Measurements from ENCODE around the gene ZNF614. TPM values are rescaled to one million over a fixed set of nuclear protein-coding genes. Genes with fewer than 3 reads are reported as not detected.

The ZNF614 gene
- total RNA-seq, 1 experiment from 2014 or later, result 4.1 TPM

DNA sequence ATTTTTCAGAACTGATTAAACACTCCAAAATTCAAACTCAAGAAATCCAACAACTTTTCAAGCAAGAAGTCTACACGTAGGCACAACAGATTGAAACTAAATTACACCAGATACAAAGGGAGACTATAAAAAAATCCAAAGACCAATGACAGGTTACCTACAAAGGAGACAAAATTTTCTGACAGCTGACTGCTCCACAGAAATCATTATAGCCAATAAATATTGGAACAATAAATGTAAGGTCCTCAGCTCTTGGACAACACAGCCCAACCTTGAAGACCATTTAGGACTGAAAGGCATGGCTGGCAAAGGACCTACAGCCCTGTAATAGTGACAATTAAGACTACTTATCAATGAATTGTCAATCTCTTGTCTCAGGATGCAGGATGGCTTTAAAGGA is 57.5 kb downstream of the ZNF614 start:
- Histone ChIP-seq H3K27me3 (ENCODE audit: control insufficient read depth, insufficient read depth, low read length) (no peaks in the 10 kb centered on the region), H3K4me1 (ENCODE audit: control insufficient read depth, insufficient read depth, low read length) (no peaks in the 10 kb centered on the region), H3K9me3 (ENCODE audit: control insufficient read depth, insufficient read depth, low read depth, low read length) (peaks cover 46% of the 10 kb centered on the region), H3K36me3 (ENCODE audit: control insufficient read depth, insufficient read depth, low read length) (peaks cover 4% of the 10 kb centered on the region), H3K4me3 (ENCODE audit: low read depth in 2 of 2, low read length in 2 of 2) (no peak overlapping the region), H3K27ac (ENCODE audit: low read length) (no peak overlapping the region)
- TF ChIP-seq TCF7L2 (IDR thresholded peaks at IDR 0.05; ENCODE audit: low read depth, low read length), result no peak
- no peak for TF ChIP-seq SIN3A (IDR thresholded peaks at IDR 0.05; ENCODE audit: borderline replicate concordance, insufficient read depth, low read depth, low read length)
- TF ChIP-seq, protein P1, sequence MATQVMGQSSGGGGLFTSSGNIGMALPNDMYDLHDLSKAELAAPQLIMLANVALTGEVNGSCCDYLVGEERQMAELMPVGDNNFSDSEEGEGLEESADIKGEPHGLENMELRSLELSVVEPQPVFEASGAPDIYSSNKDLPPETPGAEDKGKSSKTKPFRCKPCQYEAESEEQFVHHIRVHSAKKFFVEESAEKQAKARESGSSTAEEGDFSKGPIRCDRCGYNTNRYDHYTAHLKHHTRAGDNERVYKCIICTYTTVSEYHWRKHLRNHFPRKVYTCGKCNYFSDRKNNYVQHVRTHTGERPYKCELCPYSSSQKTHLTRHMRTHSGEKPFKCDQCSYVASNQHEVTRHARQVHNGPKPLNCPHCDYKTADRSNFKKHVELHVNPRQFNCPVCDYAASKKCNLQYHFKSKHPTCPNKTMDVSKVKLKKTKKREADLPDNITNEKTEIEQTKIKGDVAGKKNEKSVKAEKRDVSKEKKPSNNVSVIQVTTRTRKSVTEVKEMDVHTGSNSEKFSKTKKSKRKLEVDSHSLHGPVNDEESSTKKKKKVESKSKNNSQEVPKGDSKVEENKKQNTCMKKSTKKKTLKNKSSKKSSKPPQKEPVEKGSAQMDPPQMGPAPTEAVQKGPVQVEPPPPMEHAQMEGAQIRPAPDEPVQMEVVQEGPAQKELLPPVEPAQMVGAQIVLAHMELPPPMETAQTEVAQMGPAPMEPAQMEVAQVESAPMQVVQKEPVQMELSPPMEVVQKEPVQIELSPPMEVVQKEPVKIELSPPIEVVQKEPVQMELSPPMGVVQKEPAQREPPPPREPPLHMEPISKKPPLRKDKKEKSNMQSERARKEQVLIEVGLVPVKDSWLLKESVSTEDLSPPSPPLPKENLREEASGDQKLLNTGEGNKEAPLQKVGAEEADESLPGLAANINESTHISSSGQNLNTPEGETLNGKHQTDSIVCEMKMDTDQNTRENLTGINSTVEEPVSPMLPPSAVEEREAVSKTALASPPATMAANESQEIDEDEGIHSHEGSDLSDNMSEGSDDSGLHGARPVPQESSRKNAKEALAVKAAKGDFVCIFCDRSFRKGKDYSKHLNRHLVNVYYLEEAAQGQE (IDR thresholded peaks at IDR 0.05; ENCODE audit: insufficient read depth in 1 of 2, low read depth in 2 of 2, low read length in 1 of 2), result no peak
- no peak for TF ChIP-seq POLR2AphosphoS5 (IDR thresholded peaks at IDR 0.05; ENCODE audit: low read depth, low read length)
- TF ChIP-seq, protein P2, sequence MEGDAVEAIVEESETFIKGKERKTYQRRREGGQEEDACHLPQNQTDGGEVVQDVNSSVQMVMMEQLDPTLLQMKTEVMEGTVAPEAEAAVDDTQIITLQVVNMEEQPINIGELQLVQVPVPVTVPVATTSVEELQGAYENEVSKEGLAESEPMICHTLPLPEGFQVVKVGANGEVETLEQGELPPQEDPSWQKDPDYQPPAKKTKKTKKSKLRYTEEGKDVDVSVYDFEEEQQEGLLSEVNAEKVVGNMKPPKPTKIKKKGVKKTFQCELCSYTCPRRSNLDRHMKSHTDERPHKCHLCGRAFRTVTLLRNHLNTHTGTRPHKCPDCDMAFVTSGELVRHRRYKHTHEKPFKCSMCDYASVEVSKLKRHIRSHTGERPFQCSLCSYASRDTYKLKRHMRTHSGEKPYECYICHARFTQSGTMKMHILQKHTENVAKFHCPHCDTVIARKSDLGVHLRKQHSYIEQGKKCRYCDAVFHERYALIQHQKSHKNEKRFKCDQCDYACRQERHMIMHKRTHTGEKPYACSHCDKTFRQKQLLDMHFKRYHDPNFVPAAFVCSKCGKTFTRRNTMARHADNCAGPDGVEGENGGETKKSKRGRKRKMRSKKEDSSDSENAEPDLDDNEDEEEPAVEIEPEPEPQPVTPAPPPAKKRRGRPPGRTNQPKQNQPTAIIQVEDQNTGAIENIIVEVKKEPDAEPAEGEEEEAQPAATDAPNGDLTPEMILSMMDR (IDR thresholded peaks at IDR 0.05), result no peak
- ChIA-PET CTCF (no interaction called here), POLR2A (no interaction called here)
- no peak for ATAC-seq
- no peak for DNase-seq (ENCODE audit: low read depth, low spot score)
- in situ Hi-C loops (cut with HindIII; ENCODE audit: low pct_unique_long_range_greater_than_20kb, low sequenced_read_pairs), result no loop called here
- no TSS peak for BruUV-seq (replicated peaks)
- intact Hi-C loops (cut with micrococcal nuclease; ENCODE audit: unreplicated experiment), result no loop called here

DNA sequence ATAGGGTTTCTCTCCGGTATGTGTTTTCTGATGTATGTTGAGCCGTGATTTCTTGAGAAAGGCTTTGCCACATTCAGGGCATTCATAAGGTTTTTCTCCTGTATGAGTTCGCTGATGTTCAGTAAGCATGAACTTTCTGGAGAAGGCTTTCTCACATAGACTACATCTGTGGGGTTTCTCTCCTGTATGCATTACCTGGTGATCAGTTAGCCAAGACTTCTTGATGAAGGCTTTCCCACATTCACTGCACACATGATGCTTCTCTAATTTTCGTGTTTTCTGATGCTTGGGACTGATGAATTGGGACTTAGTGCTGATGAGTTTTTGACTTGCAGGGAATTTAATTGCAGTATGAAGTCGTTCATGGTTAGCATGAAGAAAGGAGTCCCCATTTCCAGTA is 62.6 kb downstream of the ZNF614 start:
- TF ChIP-seq, protein P2 (IDR thresholded peaks at IDR 0.05), result no peak
- TF ChIP-seq SIN3A (IDR thresholded peaks at IDR 0.05; ENCODE audit: borderline replicate concordance, insufficient read depth, low read depth, low read length), result no peak
- TF ChIP-seq POLR2AphosphoS5 (IDR thresholded peaks at IDR 0.05; ENCODE audit: low read depth, low read length), result no peak
- TF ChIP-seq TCF7L2 (IDR thresholded peaks at IDR 0.05; ENCODE audit: low read depth, low read length), result no peak
- TF ChIP-seq, protein P1 (IDR thresholded peaks at IDR 0.05; ENCODE audit: insufficient read depth in 1 of 2, low read depth in 2 of 2, low read length in 1 of 2), result no peak
- H3K9me3 ChIP-seq (ENCODE audit: control insufficient read depth, insufficient read depth, low read depth, low read length), result peaks cover 23% of the 10 kb centered on the region; the same call in 1 of the 2 replicates
- H3K4me1 ChIP-seq (ENCODE audit: control insufficient read depth, insufficient read depth, low read length), result no peaks in the 10 kb centered on the region
- in situ Hi-C loops (cut with HindIII; ENCODE audit: low pct_unique_long_range_greater_than_20kb, low sequenced_read_pairs), result no loop called here
- intact Hi-C loops (cut with micrococcal nuclease; ENCODE audit: unreplicated experiment), result no loop called here
- no peak overlapping the region for H3K27ac ChIP-seq (ENCODE audit: low read length)
- DNase-seq (ENCODE audit: low read depth, low spot score) (no peak), ATAC-seq (no peak)
- CTCF ChIA-PET, result no interaction called here
- POLR2A ChIA-PET, result no interaction called here
- H3K4me3 ChIP-seq (ENCODE audit: low read depth in 2 of 2, low read length in 2 of 2), result no peak overlapping the region
- BruUV-seq (replicated peaks), result TSS peak; percentile 35
- peaks cover 4% of the 10 kb centered on the region for H3K36me3 ChIP-seq (ENCODE audit: control insufficient read depth, insufficient read depth, low read length)
- no peaks in the 10 kb centered on the region for H3K27me3 ChIP-seq (ENCODE audit: control insufficient read depth, insufficient read depth, low read length)

Other genes starting within 250 kb of the ZNF614 start
- 0.08 TPM for gene FPR3, start 233.2 kb downstream of the ZNF614 start, total RNA-seq (2021; ENCODE audit: unreplicated experiment)
- 3.6 TPM for gene ZNF577, start 140.4 kb downstream of the ZNF614 start, total RNA-seq (2021; ENCODE audit: unreplicated experiment)
- 4.3 TPM for gene ZNF649, start 123.4 kb downstream of the ZNF614 start, total RNA-seq (2021; ENCODE audit: unreplicated experiment)
- 3.1 TPM for gene ZNF613, start 100.9 kb downstream of the ZNF614 start, total RNA-seq (2021; ENCODE audit: unreplicated experiment)
- gene ZNF350, start 41.5 kb downstream of the ZNF614 start, total RNA-seq (2021; ENCODE audit: unreplicated experiment), result 5.1 TPM
- gene ZNF615, start 20.2 kb downstream of the ZNF614 start, total RNA-seq (2021; ENCODE audit: unreplicated experiment), result 3.6 TPM
- 8.2 TPM for gene ZNF432, start 20.5 kb upstream of the ZNF614 start, total RNA-seq (2021; ENCODE audit: unreplicated experiment)
- 10.8 TPM for gene ZNF841, start 67.4 kb upstream of the ZNF614 start, total RNA-seq (2021; ENCODE audit: unreplicated experiment)
- 5.3 TPM for gene ZNF616, start 111.6 kb upstream of the ZNF614 start, total RNA-seq (2021; ENCODE audit: unreplicated experiment)
- gene ZNF836, start 143.2 kb upstream of the ZNF614 start, total RNA-seq (2021; ENCODE audit: unreplicated experiment), result 6.3 TPM
- gene PPP2R1A, start 161.7 kb upstream of the ZNF614 start, total RNA-seq (2021; ENCODE audit: unreplicated experiment), result 146 TPM
- gene ZNF766, start 241.2 kb upstream of the ZNF614 start, total RNA-seq (2021; ENCODE audit: unreplicated experiment), result 13.9 TPM